Astrocyte (in vitro differentiated cells and primary cell): ENCODE results near the gene USP20.

Source experiments
- EZH2 ChIP-seq: IDR thresholded peaks from 2 replicates; pipeline ENCODE4 v1.6.1; 2012; ENCODE audit warnings: mild to moderate bottlenecking, low read length, inconsistent platforms; ENCODE audit not compliant: insufficient read depth
- TF ChIP-seq, protein P1 (sequence below): IDR thresholded peaks from 2 replicates; pipeline ENCODE4 v1.5.1; 2011; ENCODE audit warnings: low read depth, mild to moderate bottlenecking, inconsistent platforms, low read length, moderate library complexity; ENCODE audit not compliant: insufficient read depth

DNA sequence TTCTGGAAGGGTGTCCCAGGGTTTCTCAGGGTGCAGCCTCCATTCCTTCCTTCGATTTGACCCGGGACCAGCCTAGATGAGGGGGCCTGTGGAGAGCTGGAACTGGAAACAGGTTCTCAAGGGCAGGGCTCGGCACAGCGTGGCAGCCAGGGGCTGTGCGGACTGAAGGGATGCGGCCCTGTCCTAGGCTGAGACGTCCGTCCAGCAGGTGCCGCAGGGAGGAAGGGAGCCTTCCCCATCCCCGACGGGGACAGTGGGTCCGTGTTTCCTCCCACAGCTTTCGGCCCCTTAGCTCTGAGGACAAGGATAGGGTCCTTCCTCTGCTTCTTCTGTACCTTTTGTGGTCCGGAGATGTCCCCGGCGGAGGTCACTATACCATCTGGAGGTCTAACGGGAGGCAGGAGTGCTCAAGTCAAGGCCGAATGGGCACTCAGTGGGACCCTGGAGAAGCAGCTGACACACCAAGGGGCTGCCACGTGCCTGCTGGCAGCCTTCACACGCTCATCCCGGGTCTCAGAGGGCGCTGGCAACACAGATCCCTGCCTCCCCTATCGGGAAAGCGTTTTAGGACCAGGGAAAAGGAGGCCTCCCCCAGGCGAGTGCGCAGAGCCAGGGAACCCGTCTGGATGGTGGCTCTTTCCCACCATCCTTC is 49.9 kb downstream of the USP20 start:
- TF ChIP-seq, protein P1, sequence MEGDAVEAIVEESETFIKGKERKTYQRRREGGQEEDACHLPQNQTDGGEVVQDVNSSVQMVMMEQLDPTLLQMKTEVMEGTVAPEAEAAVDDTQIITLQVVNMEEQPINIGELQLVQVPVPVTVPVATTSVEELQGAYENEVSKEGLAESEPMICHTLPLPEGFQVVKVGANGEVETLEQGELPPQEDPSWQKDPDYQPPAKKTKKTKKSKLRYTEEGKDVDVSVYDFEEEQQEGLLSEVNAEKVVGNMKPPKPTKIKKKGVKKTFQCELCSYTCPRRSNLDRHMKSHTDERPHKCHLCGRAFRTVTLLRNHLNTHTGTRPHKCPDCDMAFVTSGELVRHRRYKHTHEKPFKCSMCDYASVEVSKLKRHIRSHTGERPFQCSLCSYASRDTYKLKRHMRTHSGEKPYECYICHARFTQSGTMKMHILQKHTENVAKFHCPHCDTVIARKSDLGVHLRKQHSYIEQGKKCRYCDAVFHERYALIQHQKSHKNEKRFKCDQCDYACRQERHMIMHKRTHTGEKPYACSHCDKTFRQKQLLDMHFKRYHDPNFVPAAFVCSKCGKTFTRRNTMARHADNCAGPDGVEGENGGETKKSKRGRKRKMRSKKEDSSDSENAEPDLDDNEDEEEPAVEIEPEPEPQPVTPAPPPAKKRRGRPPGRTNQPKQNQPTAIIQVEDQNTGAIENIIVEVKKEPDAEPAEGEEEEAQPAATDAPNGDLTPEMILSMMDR: no peak
- TF ChIP-seq EZH2: no peak
